GM12878 (cell line): ENCODE data around the gene EPB41L2. TPM values are rescaled to one million over a fixed set of nuclear protein-coding genes. Genes with fewer than 3 reads are reported as not detected.

ENCODE experiments used
- ATAC-seq: fragments of 200-7000 bp; cut with Tn5 transposase; 3 replicates; pipeline ENCODE4 v1.9.1; 2020; ENCODE audit warnings: mild to moderate bottlenecking, moderate library complexity
- BruUV-seq: library from RNA; stranded (reverse); fragments of 400-500 nt; replicated peaks from 2 replicates; lab custom pipeline; 2021; lab: Mats Ljungman, UMichigan
- CTCF ChIA-PET: fragments of 300-600 bp; sonication (Branson Sonifier 250); formaldehyde crosslinking; extraction: SDS; loops from one replicate; lab custom pipeline; 2021; ENCODE audit warnings: inconsistent platforms; lab: Yijun Ruan, JAX
- POLR2A ChIA-PET: fragments of 350-600 bp; formaldehyde crosslinking; extraction: SDS; loops from one replicate; lab custom pipeline; 2021; ENCODE audit warnings: inconsistent platforms; lab: Charles Lee
- RAD21 ChIA-PET: fragments of 300-600 bp; sonication (Branson Sonifier 250); formaldehyde crosslinking; loops from one replicate; lab custom pipeline; 2023; ENCODE audit warnings: antibody characterized with exemption; ENCODE audit not compliant: unreplicated experiment; lab: Charles Lee
- SMC1A ChIA-PET: fragments of 300-600 bp; sonication (Branson Sonifier 250); formaldehyde crosslinking; loops from one replicate; lab custom pipeline; 2023; ENCODE audit not compliant: unreplicated experiment, uncharacterized antibody; lab: Charles Lee
- DNase-seq: peaks from one replicate; pipeline ENCODE4 v3.0.0-alpha.2; 2011; ENCODE audit warnings: low read depth, low spot score
- FAIRE-seq: peaks from 3 replicates; lab custom pipeline; 2011; peaks lifted over from hg19 to GRCh38; lab: Jason Lieb, UNC
- H2AFZ ChIP-seq: 2 replicates; pipeline ENCODE4 v1.6.0; 2011; ENCODE audit warnings: low read depth, low read length, control low read depth; ENCODE audit not compliant: control insufficient read depth
- H3K27ac ChIP-seq: 2 replicates; pipeline ENCODE4 v1.5.1; 2011; ENCODE audit warnings: control low read depth; ENCODE audit not compliant: control insufficient read depth, insufficient read depth
- H3K27me3 ChIP-seq, 2 experiments: replicated peaks in 1 of 2; 2 replicates each; pipeline versions ENCODE4 v1.6.0 to v1.6.1; 2011; ENCODE audit warnings: low read length in 1 of 2; ENCODE audit not compliant: control insufficient read depth in 2 of 2, insufficient read depth in 2 of 2
- H3K36me3 ChIP-seq, 2 experiments: 2 replicates each; pipeline ENCODE4 v1.5.1; 2011; ENCODE audit warnings: low read length in 1 of 2; ENCODE audit not compliant: control insufficient read depth in 2 of 2, insufficient read depth in 2 of 2
- H3K4me1 ChIP-seq: 2 replicates; pipeline ENCODE4 v1.6.1; 2011; ENCODE audit warnings: mild to moderate bottlenecking, low read length, moderate library complexity, mixed read lengths; ENCODE audit not compliant: control insufficient read depth, insufficient read depth
- H3K4me2 ChIP-seq: 2 replicates; pipeline ENCODE4 v1.6.0; 2011; ENCODE audit warnings: control low read depth; ENCODE audit not compliant: control insufficient read depth, insufficient read depth
- H3K4me3 ChIP-seq: fragments of 200-600 bp; sonication (generic); 2 replicates; pipeline ENCODE4 v1.5.1; 2016
- H3K79me2 ChIP-seq: 2 replicates; pipeline ENCODE4 v1.6.0; 2011; ENCODE audit warnings: low read length; ENCODE audit not compliant: control insufficient read depth, insufficient read depth
- H3K9ac ChIP-seq: 2 replicates; pipeline ENCODE4 v1.8.0; 2011; ENCODE audit warnings: low read length, control low read depth, mixed read lengths; ENCODE audit not compliant: control insufficient read depth, insufficient read depth
- H3K9me3 ChIP-seq: replicated peaks from 3 replicates; pipeline ENCODE4 v1.5.1; 2011; ENCODE audit warnings: mild to moderate bottlenecking, low read length; ENCODE audit not compliant: control insufficient read depth, insufficient read depth
- H4K20me1 ChIP-seq: 2 replicates; pipeline ENCODE4 v1.6.0; 2011; ENCODE audit not compliant: control insufficient read depth, insufficient read depth
- BMI1 ChIP-seq: fragments of 450-650 bp; IDR thresholded peaks from 2 replicates; pipeline ENCODE4 v1.6.1; 2016; ENCODE audit warnings: mild to moderate bottlenecking, moderate library complexity, borderline replicate concordance
- CHD4 ChIP-seq: fragments of 200-600 bp; sonication (generic); IDR thresholded peaks from 2 replicates; pipeline ENCODE4 v1.6.1; 2016; ENCODE audit warnings: mild to moderate bottlenecking
- EZH2 ChIP-seq: IDR thresholded peaks from 2 replicates; pipeline ENCODE4 v1.6.1; 2012; ENCODE audit warnings: low read depth, mild to moderate bottlenecking, control low read depth, inconsistent platforms, low read length, borderline replicate concordance; ENCODE audit not compliant: control insufficient read depth
- MEF2B ChIP-seq: fragments of 450-650 bp; IDR thresholded peaks from 2 replicates; pipeline ENCODE4 v1.6.1; 2018; ENCODE audit warnings: mild to moderate bottlenecking, moderate library complexity; ENCODE audit not compliant: partially characterized antibody, poor library complexity, severe bottlenecking
- MTA2 ChIP-seq: fragments of 450-650 bp; IDR thresholded peaks from 2 replicates; pipeline ENCODE4 v1.6.1; 2016; ENCODE audit warnings: low read depth, mild to moderate bottlenecking, moderate library complexity
- MXI1 ChIP-seq: fragments of 150-350 bp; IDR thresholded peaks from 2 replicates; pipeline ENCODE4 v1.6.1; 2011; ENCODE audit warnings: low read depth, mild to moderate bottlenecking, inconsistent platforms, low read length, improper control_type of control experiment
- NR2F1 ChIP-seq: fragments of 450-650 bp; conservative IDR thresholded peaks from 2 replicates; pipeline ENCODE4 v1.6.1; 2017; ENCODE audit warnings: mild to moderate bottlenecking
- POLR2A ChIP-seq: IDR thresholded peaks from 2 replicates; pipeline ENCODE4 v1.6.1; 2011; ENCODE audit warnings: low read depth, mild to moderate bottlenecking, low read length
- RCOR1 ChIP-seq: conservative IDR thresholded peaks from 2 replicates; pipeline ENCODE4 v1.6.1; 2012; ENCODE audit warnings: low read depth, low read length, improper control_type of control experiment
- SIX5 ChIP-seq: IDR thresholded peaks from 2 replicates; pipeline ENCODE4 v1.6.1; 2011; ENCODE audit warnings: mild to moderate bottlenecking, low read depth, low read length, moderate library complexity; ENCODE audit not compliant: severe bottlenecking
- WGBS: methylation state at CpG from one replicate; pipeline ENCODE4 v1.1.6; 2016; ENCODE audit warnings: low lambda C conversion rate; ENCODE audit not compliant: insufficient replicate concordance, insufficient coverage; ENCODE audit errors: missing lambda C conversion rate; 5-methylcytosine and 5-hydroxymethylcytosine counted together
- in situ Hi-C: fragments of 300-500 bp; cut with MboI; formaldehyde crosslinking; loops from 9 replicates; pipeline ENCODE4 v1.14.3; 2018; ENCODE audit warnings: mixed read lengths
- intact Hi-C: fragments of 100-400 bp; cut with micrococcal nuclease; formaldehyde crosslinking; loops from one replicate; pipeline ENCODE4 v1.14.2; 2022; ENCODE audit not compliant: unreplicated experiment
- polyA plus RNA-seq, 11 experiments: library from polyadenylated mRNA; depleted of rRNA in 4 of 11; unstranded in 6 of 11; stranded (reverse) in 5 of 11; fragments of >200 nt; fragmentation: Nextera tagmentation in 4 of 11; fragmentation: Illumina TruSeq in 1 of 11; extraction: Ambion mirVana in 4 of 11; extraction: Trizol in 1 of 11; gene quantifications; 1 replicate in 1 of 11; 2 replicates in 10 of 11; pipeline versions ENCODE4 v1.2.1 to v1.2.3, GENCODE V29; 2011 to 2016; ENCODE audit warnings: inconsistent platforms in 2 of 11, missing spikeins in 2 of 11, low read depth in 1 of 11
- total RNA-seq, 4 experiments: library from RNA; depleted of rRNA in 3 of 4; stranded (reverse); fragments of >200 nt in 3 of 4; fragmentation: Illumina TruSeq in 1 of 4; extraction: Trizol in 1 of 4; gene quantifications; 2 replicates each; pipeline versions ENCODE4 v1.2.1 to v1.2.3, GENCODE V29; 2013 to 2021
- TF ChIP-seq, protein P1 (sequence below): IDR thresholded peaks from 2 replicates; pipeline ENCODE4 v1.6.1; 2012; ENCODE audit warnings: improper control_type of control experiment, low read depth, low read length; ENCODE audit not compliant: insufficient replicate concordance
- TF ChIP-seq, protein P2 (sequence below): fragments of 450-650 bp; IDR thresholded peaks from 2 replicates; pipeline ENCODE4 v1.6.1; 2017; ENCODE audit warnings: antibody characterized with exemption, mild to moderate bottlenecking, moderate library complexity

Gene EPB41L2
- total and polyA plus RNA-seq, 10 of the 15 experiments (the other 5 are each of a cell fraction or from before 2014, with no cell fraction given), result 7.4 to 41.6 (median 19.0) TPM

DNA sequence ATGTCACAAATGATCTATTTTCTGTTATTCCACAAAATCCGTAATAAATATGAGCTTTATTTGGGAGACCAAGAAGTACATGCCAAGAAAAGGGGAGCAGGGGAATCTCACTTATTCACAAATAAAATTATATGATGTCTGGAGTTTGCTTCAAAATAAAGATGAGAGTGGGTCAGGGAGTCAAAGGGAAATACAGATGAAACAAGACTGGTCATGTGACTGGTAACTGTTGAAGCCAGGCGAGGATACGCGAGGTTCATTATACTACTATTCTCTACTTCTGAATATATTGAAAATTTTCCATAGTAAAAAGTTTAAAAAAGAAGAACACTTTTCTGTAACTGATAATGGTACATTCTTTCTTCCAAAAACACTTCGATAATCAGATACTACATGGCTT lies 14.6 kb downstream of the EPB41L2 start:
- TF ChIP-seq, protein P1, sequence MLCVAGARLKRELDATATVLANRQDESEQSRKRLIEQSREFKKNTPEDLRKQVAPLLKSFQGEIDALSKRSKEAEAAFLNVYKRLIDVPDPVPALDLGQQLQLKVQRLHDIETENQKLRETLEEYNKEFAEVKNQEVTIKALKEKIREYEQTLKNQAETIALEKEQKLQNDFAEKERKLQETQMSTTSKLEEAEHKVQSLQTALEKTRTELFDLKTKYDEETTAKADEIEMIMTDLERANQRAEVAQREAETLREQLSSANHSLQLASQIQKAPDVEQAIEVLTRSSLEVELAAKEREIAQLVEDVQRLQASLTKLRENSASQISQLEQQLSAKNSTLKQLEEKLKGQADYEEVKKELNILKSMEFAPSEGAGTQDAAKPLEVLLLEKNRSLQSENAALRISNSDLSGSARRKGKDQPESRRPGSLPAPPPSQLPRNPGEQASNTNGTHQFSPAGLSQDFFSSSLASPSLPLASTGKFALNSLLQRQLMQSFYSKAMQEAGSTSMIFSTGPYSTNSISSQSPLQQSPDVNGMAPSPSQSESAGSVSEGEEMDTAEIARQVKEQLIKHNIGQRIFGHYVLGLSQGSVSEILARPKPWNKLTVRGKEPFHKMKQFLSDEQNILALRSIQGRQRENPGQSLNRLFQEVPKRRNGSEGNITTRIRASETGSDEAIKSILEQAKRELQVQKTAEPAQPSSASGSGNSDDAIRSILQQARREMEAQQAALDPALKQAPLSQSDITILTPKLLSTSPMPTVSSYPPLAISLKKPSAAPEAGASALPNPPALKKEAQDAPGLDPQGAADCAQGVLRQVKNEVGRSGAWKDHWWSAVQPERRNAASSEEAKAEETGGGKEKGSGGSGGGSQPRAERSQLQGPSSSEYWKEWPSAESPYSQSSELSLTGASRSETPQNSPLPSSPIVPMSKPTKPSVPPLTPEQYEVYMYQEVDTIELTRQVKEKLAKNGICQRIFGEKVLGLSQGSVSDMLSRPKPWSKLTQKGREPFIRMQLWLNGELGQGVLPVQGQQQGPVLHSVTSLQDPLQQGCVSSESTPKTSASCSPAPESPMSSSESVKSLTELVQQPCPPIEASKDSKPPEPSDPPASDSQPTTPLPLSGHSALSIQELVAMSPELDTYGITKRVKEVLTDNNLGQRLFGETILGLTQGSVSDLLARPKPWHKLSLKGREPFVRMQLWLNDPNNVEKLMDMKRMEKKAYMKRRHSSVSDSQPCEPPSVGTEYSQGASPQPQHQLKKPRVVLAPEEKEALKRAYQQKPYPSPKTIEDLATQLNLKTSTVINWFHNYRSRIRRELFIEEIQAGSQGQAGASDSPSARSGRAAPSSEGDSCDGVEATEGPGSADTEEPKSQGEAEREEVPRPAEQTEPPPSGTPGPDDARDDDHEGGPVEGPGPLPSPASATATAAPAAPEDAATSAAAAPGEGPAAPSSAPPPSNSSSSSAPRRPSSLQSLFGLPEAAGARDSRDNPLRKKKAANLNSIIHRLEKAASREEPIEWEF, result no peak
- no peak for TF ChIP-seq MEF2B
- no peak for TF ChIP-seq BMI1
- TF ChIP-seq EZH2, result no peak
- TF ChIP-seq SIX5, result no peak
- TF ChIP-seq RCOR1, result no peak
- TF ChIP-seq NR2F1, result no peak
- no peak for TF ChIP-seq CHD4
- TF ChIP-seq MXI1, result no peak
- no peak for TF ChIP-seq MTA2
- TF ChIP-seq, protein P2, sequence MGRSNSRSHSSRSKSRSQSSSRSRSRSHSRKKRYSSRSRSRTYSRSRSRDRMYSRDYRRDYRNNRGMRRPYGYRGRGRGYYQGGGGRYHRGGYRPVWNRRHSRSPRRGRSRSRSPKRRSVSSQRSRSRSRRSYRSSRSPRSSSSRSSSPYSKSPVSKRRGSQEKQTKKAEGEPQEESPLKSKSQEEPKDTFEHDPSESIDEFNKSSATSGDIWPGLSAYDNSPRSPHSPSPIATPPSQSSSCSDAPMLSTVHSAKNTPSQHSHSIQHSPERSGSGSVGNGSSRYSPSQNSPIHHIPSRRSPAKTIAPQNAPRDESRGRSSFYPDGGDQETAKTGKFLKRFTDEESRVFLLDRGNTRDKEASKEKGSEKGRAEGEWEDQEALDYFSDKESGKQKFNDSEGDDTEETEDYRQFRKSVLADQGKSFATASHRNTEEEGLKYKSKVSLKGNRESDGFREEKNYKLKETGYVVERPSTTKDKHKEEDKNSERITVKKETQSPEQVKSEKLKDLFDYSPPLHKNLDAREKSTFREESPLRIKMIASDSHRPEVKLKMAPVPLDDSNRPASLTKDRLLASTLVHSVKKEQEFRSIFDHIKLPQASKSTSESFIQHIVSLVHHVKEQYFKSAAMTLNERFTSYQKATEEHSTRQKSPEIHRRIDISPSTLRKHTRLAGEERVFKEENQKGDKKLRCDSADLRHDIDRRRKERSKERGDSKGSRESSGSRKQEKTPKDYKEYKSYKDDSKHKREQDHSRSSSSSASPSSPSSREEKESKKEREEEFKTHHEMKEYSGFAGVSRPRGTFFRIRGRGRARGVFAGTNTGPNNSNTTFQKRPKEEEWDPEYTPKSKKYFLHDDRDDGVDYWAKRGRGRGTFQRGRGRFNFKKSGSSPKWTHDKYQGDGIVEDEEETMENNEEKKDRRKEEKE, result no peak
- TF ChIP-seq POLR2A, result no peak
- intact Hi-C loops, result no loop called here
- WGBS, result 96% methylated on average over 5 of the region's 5 CpGs
- Histone ChIP-seq H3K36me3 (no peaks in the 10 kb centered on the region), H3K4me1 (no peaks in the 10 kb centered on the region), H3K9ac (no peak overlapping the region), H4K20me1 (no peaks in the 10 kb centered on the region), H3K4me3 (no peak overlapping the region), H3K4me2 (no peak overlapping the region), H3K9me3 (peaks cover 2% of the 10 kb centered on the region), H3K27ac (no peak overlapping the region), H3K27me3 (no peaks in the 10 kb centered on the region), H3K79me2 (no peaks in the 10 kb centered on the region; the same call in none of the 2 replicates), H2AFZ (no peak overlapping the region)
- BruUV-seq, result no TSS peak
- POLR2A ChIA-PET, result no interaction called here
- FAIRE-seq, result no peak
- CTCF ChIA-PET, result interaction anchor here (1.3 to 1.7 kb wide), 2 partner anchors 16 to 24 kb away, joined by 3 read pairs; no protein-coding TSS in a partner anchor
- SMC1A ChIA-PET, result no interaction called here
- DNase-seq, result no peak
- ATAC-seq, result no peak
- in situ Hi-C loops, result no loop called here
- RAD21 ChIA-PET, result no interaction called here
